Fibroblast of the aortic adventitia (primary cell): ENCODE data around the gene SLC30A2. TPM values are rescaled to one million over a fixed set of nuclear protein-coding genes. Genes with fewer than 3 reads are reported as not detected.

Experiments
- DNase-seq: peaks from one replicate; pipeline ENCODE4 v3.0.0-alpha.2; 2010; ENCODE audit warnings: low read depth
- H3K4me3 ChIP-seq: 2 replicates; pipeline ENCODE4 v1.5.1; 2011; ENCODE audit warnings: low read depth, mild to moderate bottlenecking, control low read depth, low read length, moderate library complexity
- total RNA-seq: library from RNA; depleted of rRNA; stranded (reverse); fragments of >200 nt; gene quantifications from 2 replicates; pipeline ENCODE4 v1.2.3, GENCODE V29; 2012; ENCODE audit warnings: low replicate concordance
- TF ChIP-seq, protein P1 (sequence below): IDR thresholded peaks from 2 replicates; pipeline ENCODE4 v1.5.1; 2011; ENCODE audit warnings: mild to moderate bottlenecking, low read length, control low read depth, inconsistent platforms; ENCODE audit not compliant: insufficient read depth

The SLC30A2 gene
- total RNA-seq, 1 donor = not detected

DNA sequence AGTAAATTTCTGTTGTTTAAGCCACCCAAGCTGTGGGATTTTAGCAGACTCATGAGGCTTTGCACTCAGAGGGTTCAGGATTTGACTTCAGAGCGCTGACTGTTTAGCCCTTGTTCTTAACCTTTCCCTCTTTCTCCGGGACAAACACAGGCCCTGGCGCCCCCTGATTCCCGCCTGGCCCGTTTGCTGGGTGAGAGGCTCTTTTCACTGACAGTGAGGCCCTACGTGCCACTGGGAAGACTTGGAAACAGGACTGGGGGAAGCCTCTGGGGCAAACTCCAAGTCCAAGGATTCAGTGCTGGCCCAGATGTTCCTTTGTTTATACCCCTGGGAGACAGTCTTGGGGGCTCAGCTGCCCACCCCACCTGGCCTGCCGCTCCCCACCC lies 33.3 kb upstream of the SLC30A2 start:
- DNase-seq = no peak
- H3K4me3 ChIP-seq = no peak overlapping the region
- TF ChIP-seq, protein P1, sequence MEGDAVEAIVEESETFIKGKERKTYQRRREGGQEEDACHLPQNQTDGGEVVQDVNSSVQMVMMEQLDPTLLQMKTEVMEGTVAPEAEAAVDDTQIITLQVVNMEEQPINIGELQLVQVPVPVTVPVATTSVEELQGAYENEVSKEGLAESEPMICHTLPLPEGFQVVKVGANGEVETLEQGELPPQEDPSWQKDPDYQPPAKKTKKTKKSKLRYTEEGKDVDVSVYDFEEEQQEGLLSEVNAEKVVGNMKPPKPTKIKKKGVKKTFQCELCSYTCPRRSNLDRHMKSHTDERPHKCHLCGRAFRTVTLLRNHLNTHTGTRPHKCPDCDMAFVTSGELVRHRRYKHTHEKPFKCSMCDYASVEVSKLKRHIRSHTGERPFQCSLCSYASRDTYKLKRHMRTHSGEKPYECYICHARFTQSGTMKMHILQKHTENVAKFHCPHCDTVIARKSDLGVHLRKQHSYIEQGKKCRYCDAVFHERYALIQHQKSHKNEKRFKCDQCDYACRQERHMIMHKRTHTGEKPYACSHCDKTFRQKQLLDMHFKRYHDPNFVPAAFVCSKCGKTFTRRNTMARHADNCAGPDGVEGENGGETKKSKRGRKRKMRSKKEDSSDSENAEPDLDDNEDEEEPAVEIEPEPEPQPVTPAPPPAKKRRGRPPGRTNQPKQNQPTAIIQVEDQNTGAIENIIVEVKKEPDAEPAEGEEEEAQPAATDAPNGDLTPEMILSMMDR = no peak

DNA sequence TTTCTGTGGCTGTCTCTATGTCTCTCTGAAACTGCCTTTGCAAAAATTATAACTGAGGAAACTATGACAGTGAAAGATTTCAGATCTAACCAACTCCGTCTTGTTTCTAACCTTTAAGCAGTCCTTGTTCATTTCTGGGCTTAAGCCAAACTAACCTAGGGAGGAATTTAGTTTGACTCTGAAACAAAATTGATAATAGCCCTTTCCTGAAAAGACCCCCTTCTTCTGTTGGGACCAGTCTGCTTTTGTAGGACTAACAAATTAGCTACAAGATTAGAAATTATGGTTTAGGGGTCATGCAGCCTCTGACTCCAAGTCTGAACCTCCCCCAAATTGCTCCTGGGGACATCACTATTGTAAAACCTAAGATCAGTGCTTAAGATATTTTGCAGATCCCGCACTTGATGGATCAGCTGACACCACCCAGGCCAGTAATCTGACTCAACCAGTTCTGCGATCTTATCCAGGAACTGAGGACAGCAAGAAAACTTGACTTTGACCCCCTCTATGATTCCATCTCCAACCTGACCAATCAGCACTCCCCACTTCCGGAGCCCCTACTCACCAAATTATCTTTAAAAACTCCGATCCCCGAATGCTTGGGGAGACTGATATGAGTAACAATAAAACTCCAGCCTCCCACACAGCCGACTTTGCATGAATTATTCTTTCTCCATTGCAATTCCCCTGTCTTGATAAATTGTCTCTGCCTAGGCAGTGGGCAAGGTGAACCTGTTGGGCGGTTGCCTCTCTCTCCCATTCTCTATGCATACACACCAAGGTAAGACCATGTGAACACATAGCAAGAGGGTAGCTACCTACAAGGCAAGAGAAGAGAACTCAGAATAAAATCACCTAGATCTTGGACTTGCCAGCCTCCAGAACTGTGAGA lies 32.6 kb upstream of the SLC30A2 start:
- DNase-seq = no peak
- TF ChIP-seq, protein P1 = no peak
- H3K4me3 ChIP-seq = no peak overlapping the region

DNA sequence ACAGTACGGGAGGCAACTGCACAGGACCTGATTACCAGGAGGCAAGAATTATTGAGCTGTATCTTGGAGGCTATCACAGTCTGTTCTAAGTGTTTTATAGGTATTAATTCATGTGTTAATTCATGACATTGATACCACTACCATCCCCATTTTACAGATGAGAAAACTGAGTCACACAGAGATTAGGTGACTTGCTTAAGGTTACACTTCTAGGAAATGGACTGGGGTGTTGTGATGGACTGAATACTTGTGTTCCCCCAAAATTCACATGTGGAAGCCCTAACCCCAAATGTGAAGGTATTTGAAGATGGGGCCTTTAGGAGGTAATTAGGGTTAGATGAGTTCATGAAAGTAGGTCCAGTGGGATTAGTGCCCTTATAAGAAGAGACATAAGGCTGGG lies 31.6 kb upstream of the SLC30A2 start:
- TF ChIP-seq, protein P1 = no peak
- no peak for DNase-seq
- no peak overlapping the region for H3K4me3 ChIP-seq

DNA sequence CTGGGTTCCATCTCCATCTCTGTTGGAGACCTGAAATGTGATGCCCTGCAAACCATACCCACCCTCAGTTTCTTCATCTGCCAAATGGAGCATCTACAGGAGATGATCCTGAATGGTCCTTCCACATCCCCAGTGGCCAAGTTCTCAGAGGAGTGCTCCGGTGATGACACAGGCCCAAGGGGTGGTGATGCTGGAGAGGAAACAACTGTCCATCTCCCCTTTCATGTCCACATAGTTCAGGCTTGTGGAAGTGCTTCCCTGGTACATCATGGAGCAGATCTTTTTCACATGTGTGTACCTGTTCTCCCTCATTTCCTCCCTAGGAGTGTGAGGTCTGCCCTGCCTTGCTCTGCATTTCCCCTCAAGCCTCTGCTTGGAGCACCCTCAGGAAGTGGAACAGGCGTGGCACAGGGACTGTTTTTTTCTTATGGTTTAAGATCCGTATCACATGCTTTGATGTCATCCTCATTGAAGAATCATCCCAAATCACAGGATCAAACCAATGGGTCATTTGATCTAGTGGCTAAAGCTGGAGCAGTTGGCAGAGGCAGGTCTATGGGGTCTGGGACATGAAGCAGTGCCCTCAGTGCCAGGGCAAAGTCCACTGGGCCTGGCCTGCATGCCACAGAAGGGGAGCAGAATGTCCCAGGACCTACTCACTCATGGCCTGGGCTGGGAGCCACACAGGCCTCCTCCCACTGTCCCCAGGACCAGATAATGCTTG lies 29.7 kb upstream of the SLC30A2 start:
- no peak overlapping the region for H3K4me3 ChIP-seq
- no peak for DNase-seq
- TF ChIP-seq, protein P1 = no peak

DNA sequence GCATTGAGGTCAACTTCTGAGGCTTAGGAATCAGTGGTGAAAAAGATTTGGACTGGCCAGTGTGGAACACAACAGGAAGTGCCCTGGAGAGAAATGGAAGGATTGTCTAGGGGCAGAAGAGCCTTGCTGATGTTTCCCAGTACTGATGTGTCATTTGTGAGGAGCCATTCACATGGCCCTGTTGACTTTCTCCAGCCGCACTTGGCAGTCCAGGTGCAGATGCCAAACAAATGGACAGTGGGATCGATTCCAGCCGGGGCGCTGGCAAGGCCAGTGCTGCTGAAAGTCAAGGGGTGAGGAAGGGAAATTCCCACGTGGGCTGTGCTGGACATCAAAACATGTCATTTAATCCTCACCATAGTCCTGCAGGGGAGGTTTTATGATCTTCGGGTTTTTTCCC lies 26.4 kb upstream of the SLC30A2 start:
- no peak overlapping the region for H3K4me3 ChIP-seq
- TF ChIP-seq, protein P1 = no peak
- DNase-seq = no peak

DNA sequence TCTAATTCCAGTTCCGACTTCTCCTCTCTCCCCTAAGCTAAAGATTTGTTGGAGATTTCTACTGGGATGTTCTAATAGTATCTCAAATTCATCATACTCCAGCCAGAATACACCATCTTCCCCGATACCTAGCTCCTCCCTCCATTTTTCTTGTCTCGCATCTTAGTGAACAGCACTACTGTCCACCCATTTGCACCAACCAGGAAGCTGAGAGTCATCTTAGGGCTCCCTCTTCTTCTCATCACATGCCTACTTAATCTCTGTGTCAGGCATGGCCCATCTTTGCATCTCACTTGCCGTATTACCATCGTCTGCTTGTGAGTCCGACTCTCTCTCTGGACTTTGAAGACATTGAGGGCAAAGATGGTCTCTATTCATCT lies 25.0 kb upstream of the SLC30A2 start:
- TF ChIP-seq, protein P1 = no peak
- no peak for DNase-seq
- H3K4me3 ChIP-seq = no peak overlapping the region
